Fibroblast of villous mesenchyme (primary cell): ENCODE data around the gene APC. TPM values are rescaled to one million over a fixed set of nuclear protein-coding genes. Genes with fewer than 3 reads are reported as not detected.

Experiments used
- DNase-seq: peaks from one replicate; pipeline ENCODE4 v3.0.0-alpha.2; 2010; ENCODE audit warnings: low read depth
- H3K4me3 ChIP-seq: 2 replicates; pipeline ENCODE4 v1.5.1; 2011; ENCODE audit warnings: low read depth, mild to moderate bottlenecking, low read length
- total RNA-seq: library from RNA; depleted of rRNA; stranded (reverse); fragments of >200 nt; gene quantifications from 2 replicates; pipeline ENCODE4 v1.2.3, GENCODE V29; 2012
- TF ChIP-seq, protein P1 (sequence below): IDR thresholded peaks from 2 replicates; pipeline ENCODE4 v1.5.1; 2012; ENCODE audit warnings: low read depth, mild to moderate bottlenecking, low read length; ENCODE audit not compliant: insufficient read depth

APC gene
- total RNA-seq, 1 donor, result 69.1 TPM

DNA sequence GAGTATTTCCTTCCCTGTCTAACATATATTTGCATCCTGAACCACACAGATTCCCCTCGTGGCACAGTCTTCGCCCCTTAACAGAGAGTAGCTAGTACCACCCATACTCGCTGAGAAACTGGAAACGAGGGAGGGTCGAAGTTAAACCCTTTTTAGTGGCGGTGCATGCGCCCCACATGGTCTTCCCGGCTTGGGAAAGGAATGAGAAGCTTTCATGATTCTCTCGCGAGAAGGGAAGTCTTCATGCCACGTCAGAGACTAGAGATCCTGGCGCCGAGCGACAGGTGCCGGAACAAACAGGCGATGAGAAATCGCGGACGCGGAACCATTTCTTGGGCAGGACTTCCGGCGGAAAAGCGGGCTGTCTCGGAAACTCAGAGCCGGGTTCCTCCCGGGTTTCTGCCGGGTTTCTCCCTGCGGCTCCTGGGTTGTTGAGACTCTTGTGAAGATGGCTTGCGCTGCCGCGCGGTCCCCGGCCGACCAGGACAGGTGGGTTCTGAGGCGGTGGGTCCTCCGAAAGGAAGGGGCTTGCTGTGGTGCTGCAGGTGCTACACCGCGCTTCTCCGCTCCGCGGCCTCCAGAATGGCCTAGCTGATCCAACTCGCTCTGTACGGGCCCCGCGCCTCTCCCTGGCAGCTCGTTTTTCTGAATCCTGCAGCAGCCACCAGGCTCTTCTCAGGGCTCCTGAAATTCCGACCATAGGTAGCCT is 123.4 kb downstream of the APC start, which contains the start of gene SRP19:
Gene SRP19, plus strand, starts transcription at position 359 of the 709 bp plus-strand sequence. Its CDS starts 90 bp downstream, at position 449.
- TF ChIP-seq, protein P1, sequence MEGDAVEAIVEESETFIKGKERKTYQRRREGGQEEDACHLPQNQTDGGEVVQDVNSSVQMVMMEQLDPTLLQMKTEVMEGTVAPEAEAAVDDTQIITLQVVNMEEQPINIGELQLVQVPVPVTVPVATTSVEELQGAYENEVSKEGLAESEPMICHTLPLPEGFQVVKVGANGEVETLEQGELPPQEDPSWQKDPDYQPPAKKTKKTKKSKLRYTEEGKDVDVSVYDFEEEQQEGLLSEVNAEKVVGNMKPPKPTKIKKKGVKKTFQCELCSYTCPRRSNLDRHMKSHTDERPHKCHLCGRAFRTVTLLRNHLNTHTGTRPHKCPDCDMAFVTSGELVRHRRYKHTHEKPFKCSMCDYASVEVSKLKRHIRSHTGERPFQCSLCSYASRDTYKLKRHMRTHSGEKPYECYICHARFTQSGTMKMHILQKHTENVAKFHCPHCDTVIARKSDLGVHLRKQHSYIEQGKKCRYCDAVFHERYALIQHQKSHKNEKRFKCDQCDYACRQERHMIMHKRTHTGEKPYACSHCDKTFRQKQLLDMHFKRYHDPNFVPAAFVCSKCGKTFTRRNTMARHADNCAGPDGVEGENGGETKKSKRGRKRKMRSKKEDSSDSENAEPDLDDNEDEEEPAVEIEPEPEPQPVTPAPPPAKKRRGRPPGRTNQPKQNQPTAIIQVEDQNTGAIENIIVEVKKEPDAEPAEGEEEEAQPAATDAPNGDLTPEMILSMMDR, result no peak
- DNase-seq, result peak; percentile 99
- peak within 1 kb of the TSS; percentile 70 for H3K4me3 ChIP-seq

DNA sequence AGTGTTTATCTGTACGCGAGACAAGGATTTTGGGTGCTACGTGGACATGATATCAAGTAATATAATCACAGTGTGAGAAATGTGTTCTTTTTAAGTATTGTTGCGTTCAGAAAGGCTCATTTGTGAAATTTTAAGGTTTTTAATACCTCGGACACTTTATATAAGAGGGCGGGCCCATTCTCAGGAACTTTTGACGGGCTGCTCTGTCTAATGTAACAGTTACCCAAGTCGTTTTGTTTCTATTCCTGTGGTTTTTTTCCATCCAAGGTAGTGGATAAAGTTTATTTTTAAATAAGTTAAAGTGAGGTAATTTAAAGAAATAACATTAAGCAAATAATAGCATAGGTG is 123.9 kb downstream of the APC start:
- DNase-seq, result peak; percentile 48
- H3K4me3 ChIP-seq, result peak overlapping the region; percentile 70
- TF ChIP-seq, protein P1, result no peak

DNA sequence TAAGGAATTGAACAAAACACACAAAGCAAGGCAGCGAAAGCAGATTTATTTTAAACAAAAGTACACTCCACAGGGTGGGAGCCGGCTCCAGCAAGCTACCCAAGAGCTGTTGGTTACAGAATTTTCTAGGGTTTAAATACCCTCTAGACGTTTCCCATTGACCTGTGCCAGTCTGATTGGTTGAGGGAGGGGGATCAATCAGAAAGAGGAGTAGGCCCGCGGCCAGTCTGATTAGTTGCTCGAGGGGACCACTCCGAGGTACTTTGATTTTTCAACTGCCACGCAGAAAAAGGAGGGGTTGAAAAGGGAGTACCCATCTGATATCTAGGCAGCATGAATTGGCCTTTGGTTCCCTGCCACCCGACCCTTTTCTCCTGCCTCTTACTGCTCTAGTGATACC is 124.4 kb downstream of the APC start:
- peak overlapping the region; percentile 70 for H3K4me3 ChIP-seq
- DNase-seq, result no peak
- TF ChIP-seq, protein P1, result no peak

DNA sequence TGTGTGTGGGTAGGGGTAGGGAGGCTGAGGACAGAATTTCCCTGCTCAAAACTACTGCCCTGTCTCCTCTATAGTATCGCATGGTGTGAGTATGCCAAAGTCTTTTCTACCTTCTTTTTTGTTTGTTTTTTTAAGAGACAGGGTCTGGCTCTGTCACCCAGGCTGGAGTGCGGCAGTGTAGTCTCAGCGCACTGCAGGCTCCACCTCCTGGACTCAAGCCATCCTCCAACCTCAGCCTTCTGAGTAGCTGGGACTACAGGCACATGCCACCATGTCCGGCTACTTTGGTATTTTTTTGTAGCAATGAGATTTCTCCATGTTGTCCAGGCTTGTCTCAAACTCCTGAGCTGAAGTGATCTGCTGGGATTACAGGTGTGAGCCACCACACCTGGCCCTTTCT is 125.9 kb downstream of the APC start:
- TF ChIP-seq, protein P1, result no peak
- no peak for DNase-seq
- H3K4me3 ChIP-seq, result peak overlapping the region; percentile 70

DNA sequence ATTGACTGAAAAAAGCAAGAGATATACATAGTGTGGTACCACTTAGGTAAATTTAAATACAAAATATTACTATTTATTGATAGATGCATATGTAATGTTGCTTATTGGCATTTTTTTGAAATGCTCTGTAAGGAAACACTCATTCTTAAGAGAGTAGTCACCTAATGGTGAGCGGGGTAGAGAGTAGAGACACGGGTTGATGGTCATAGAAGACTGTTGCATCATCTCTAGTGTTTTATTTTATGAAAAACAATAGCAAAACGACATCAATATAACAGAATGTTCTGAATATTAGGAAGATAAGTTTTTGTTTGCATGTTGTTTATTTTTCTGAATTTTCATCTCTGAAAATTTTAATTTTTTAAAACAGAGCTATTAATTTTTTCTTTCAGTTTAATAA is 127.4 kb downstream of the APC start:
- no peak overlapping the region for H3K4me3 ChIP-seq
- DNase-seq, result no peak
- TF ChIP-seq, protein P1, result no peak

DNA sequence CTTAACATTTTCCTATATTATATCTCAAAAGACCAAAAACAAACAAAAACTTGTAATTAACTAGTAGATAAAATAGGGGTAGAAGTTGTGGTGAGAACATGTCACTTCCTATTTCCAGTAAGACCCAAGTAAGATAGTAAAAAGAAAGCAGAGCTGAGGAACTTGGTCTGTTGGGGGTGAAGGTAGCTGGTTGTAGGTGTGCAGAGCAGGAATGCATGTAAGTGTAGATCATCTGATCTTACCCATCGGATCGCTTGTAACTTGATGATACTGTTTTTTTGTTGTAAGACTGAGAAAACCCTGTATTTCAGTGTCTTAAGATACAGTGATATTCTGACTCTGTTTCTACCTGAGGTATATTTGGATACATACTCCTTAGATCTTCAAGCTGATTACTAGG is 129.1 kb downstream of the APC start:
- DNase-seq, result no peak
- TF ChIP-seq, protein P1, result no peak
- H3K4me3 ChIP-seq, result no peak overlapping the region

DNA sequence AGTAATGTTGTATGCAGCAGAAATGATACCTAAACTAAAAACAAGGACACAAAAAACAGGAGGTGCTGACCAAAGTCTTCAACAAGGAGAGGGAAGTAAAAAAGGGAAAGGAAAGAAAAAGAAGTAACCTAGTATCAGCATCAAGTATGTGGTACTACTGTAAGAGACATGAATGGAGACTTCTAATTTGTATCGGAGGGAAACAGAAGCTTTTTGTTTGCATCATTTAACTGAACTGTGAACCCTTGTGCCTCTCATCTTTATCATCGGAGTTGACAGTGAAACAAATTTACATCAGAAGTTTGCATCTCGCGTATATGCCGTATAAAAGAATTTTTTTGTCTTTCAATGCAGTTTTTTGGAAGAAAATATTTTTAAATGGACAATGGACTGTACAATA is 129.7 kb downstream of the APC start:
- no peak for DNase-seq
- TF ChIP-seq, protein P1, result no peak
- H3K4me3 ChIP-seq, result no peak overlapping the region
